ENCODE measurements around the gene ELP5. TPM values are rescaled to one million over a fixed set of nuclear protein-coding genes. Genes with fewer than 3 reads are reported as not detected.

ELP5 gene
- total and polyA plus RNA-seq, 2 donors (not counting 1 experiment from before 2014, with no cell fraction given), result 48.0 to 69.9 TPM

- Mint-ChIP-seq H3K4me3 (peak within 1 kb of the TSS; percentile 97), H3K9me3 (ENCODE audit: insufficient read depth) (no peaks in the 10 kb centered on the region), H3K27ac (peak within 1 kb of the TSS; percentile 99), H3K4me1 (peaks cover 44% of the 10 kb centered on the region), H3K27me3 (no peaks in the 10 kb centered on the region)
- Histone ChIP-seq H3K4me1 (ENCODE audit: control insufficient read depth in 2 of 2, insufficient read depth in 2 of 2, low read length in 2 of 2) (peaks cover 31 to 42% of the 10 kb centered on the region in 2 donors), H3K79me2 (ENCODE audit: control insufficient read depth, insufficient read depth, low read length) (peaks cover 68% of the 10 kb centered on the region), H3K27ac (ENCODE audit: low read length in 2 of 2) (peak within 1 kb of the TSS; percentile 68 to 88), H3K9me3 (ENCODE audit: control extremely low read depth in 1 of 3, control insufficient read depth in 2 of 3, insufficient read depth in 1 of 3, low read length in 2 of 3) (no peaks in the 10 kb centered on the region), H4K20me1 (ENCODE audit: control insufficient read depth, insufficient read depth, low read length, poor library complexity, severe bottlenecking) (peaks cover 15% of the 10 kb centered on the region), H3K4me2 (replicated peaks; ENCODE audit: low read depth, low read length, poor library complexity, severe bottlenecking) (peak within 1 kb of the TSS; percentile 96), H3K36me3 (replicated peaks in 1 of 2; ENCODE audit: control extremely low read depth in 1 of 2, control insufficient read depth in 1 of 2, extremely low read depth in 1 of 2, insufficient read depth in 2 of 2, low read length in 1 of 2) (peaks cover 0 to 25% of the 10 kb centered on the region in 2 experiments), H3K9ac (ENCODE audit: low read length) (peak within 1 kb of the TSS; percentile 78), H3K27me3 (replicated peaks in 1 of 4; ENCODE audit: control extremely low read depth in 1 of 4, control insufficient read depth in 3 of 4, insufficient read depth in 4 of 4, low read length in 3 of 4) (no peaks in the 10 kb centered on the region), H2AFZ (ENCODE audit: insufficient read depth, low read depth, low read length, poor library complexity, severe bottlenecking) (peak within 1 kb of the TSS; percentile 94), H3K4me3 (ENCODE audit: control extremely low read depth in 1 of 5, extremely low read depth in 1 of 5, insufficient read depth in 1 of 5, low read depth in 2 of 5, low read length in 4 of 5) (peak within 1 kb of the TSS; percentile 80 to 96 (median 92))
- CTCF ChIA-PET, result interaction anchor here (0.6 to 1.7 kb wide), 5 partner anchors 8 to 320 kb away, joined by 3 to 15 read pairs (median 3); partner anchors contain the start of genes ACADVL and DLG4
- ATAC-seq (ENCODE audit: low read depth), result peak; percentile 50
- intact Hi-C loops (cut with micrococcal nuclease), result loop anchor here (1.0 kb wide), 4 partner anchors 15 to 95 kb away; partner anchors contain the start of genes ACADVL, DLG4 and NEURL4
- peak; percentile 97 for DNase-seq
- TF ChIP-seq, protein P1, sequence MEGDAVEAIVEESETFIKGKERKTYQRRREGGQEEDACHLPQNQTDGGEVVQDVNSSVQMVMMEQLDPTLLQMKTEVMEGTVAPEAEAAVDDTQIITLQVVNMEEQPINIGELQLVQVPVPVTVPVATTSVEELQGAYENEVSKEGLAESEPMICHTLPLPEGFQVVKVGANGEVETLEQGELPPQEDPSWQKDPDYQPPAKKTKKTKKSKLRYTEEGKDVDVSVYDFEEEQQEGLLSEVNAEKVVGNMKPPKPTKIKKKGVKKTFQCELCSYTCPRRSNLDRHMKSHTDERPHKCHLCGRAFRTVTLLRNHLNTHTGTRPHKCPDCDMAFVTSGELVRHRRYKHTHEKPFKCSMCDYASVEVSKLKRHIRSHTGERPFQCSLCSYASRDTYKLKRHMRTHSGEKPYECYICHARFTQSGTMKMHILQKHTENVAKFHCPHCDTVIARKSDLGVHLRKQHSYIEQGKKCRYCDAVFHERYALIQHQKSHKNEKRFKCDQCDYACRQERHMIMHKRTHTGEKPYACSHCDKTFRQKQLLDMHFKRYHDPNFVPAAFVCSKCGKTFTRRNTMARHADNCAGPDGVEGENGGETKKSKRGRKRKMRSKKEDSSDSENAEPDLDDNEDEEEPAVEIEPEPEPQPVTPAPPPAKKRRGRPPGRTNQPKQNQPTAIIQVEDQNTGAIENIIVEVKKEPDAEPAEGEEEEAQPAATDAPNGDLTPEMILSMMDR (IDR thresholded peaks at IDR 0.05), result no peak
- no peak for TF ChIP-seq EZH2 (IDR thresholded peaks at IDR 0.05; ENCODE audit: borderline replicate concordance, insufficient read depth, low read depth, low read length, poor library complexity, severe bottlenecking)
- POLR2A ChIA-PET, result interaction anchor here (0.6 to 13.1 kb wide), 12 partner anchors 9 to 1013 kb away, joined by 3 to 157 read pairs (median 4); partner anchors contain the start of genes ACADVL, ACAP1, DLG4 and GABARAP
- WGBS (ENCODE audit: insufficient coverage), result under 1% methylated on average over 63 of the region's 72 CpGs
Observed at GRCh38 chr17:7234083-7234951, 17.7 kb upstream of the ELP5 start, which contains the start of gene DVL2. Gene DVL2 (minus strand): TSS chr17:7234517. CDS start chr17:7234262, 255 bp downstream.

Measured in B cell (primary cell).